AG09309 (cell line): ENCODE data around the gene PLP1.
A peak's percentile ranks its signal among the peaks of the same experiment; 100 is the strongest.

Source experiments
- DNase-seq: peaks from one replicate; pipeline ENCODE4 v3.0.0-alpha.2; 2010; ENCODE audit warnings: low read depth
- H3K4me3 ChIP-seq: 2 replicates; pipeline ENCODE4 v1.5.1; 2011; ENCODE audit warnings: mild to moderate bottlenecking, low read depth, low read length, moderate library complexity; ENCODE audit not compliant: control insufficient read depth
- CTCF ChIP-seq: IDR thresholded peaks from 2 replicates; pipeline ENCODE4 v1.5.1; 2011; ENCODE audit warnings: mild to moderate bottlenecking, low read depth, low read length, inconsistent platforms; ENCODE audit not compliant: insufficient read depth, control insufficient read depth; ENCODE audit errors: missing control alignments

PLP1 gene

GRCh38 chrX:103783971-103784370, 7.3 kb downstream of the PLP1 start:
- H3K4me3 ChIP-seq, result no peak overlapping the region
- no peak for DNase-seq
- no peak for TF ChIP-seq CTCF

- no peak for DNase-seq
- no peak for TF ChIP-seq CTCF
- H3K4me3 ChIP-seq, result no peak overlapping the region
Measured at GRCh38 chrX:103789004-103789403, 12.4 kb downstream of the PLP1 start.

- no peak for TF ChIP-seq CTCF
- no peak overlapping the region for H3K4me3 ChIP-seq
- DNase-seq, result no peak
Measured at GRCh38 chrX:103791228-103791627, 14.6 kb downstream of the PLP1 start.

- DNase-seq, result no peak
- H3K4me3 ChIP-seq, result no peak overlapping the region
- no peak for TF ChIP-seq CTCF
Measured at GRCh38 chrX:103791826-103792485, 15.3 kb downstream of the PLP1 start.

- peak; percentile 23 for DNase-seq
Measured at GRCh38 chrX:103792916-103793544, 16.4 kb downstream of the PLP1 start.

GRCh38 chrX:103793545-103793940, 16.9 kb downstream of the PLP1 start:
- TF ChIP-seq CTCF, result no peak

More at GRCh38 chrX:103792916-103793544, 16.4 kb downstream of the PLP1 start:
- no peak for TF ChIP-seq CTCF
- H3K4me3 ChIP-seq, result no peak overlapping the region

GRCh38 chrX:103794119-103794518, 17.5 kb downstream of the PLP1 start:
- TF ChIP-seq CTCF, result no peak
- H3K4me3 ChIP-seq, result no peak overlapping the region
- DNase-seq, result no peak

More at GRCh38 chrX:103793545-103793940, 16.9 kb downstream of the PLP1 start:
- DNase-seq, result no peak
- no peak overlapping the region for H3K4me3 ChIP-seq
